Epithelial cell of esophagus (primary cell): ENCODE data around the gene SLC2A10.
A peak's percentile ranks its signal among the peaks of the same experiment; 100 is the strongest.

Experiments used
- DNase-seq: peaks from one replicate; pipeline ENCODE4 v3.0.0; 2010; ENCODE audit warnings: low read depth
- H3K4me3 ChIP-seq: 2 replicates; pipeline ENCODE4 v1.5.1; 2011; ENCODE audit warnings: mild to moderate bottlenecking, low read length, control low read depth
- CTCF ChIP-seq: IDR thresholded peaks from 2 replicates; pipeline ENCODE4 v1.5.1; 2011; ENCODE audit warnings: low read depth, mild to moderate bottlenecking, low read length, control low read depth, inconsistent platforms; ENCODE audit not compliant: insufficient read depth; ENCODE audit errors: missing control alignments

SLC2A10 gene

GRCh38 chr20:46756419-46756818 is 47.0 kb downstream of the SLC2A10 start:
- no peak overlapping the region for H3K4me3 ChIP-seq
- TF ChIP-seq CTCF: no peak
- DNase-seq: no peak

GRCh38 chr20:46757135-46757534 is 47.7 kb downstream of the SLC2A10 start:
- no peak for TF ChIP-seq CTCF

GRCh38 chr20:46757754-46758678 is 48.6 kb downstream of the SLC2A10 start:
- TF ChIP-seq CTCF: peak; percentile 99
- DNase-seq: peak; percentile 60

More at GRCh38 chr20:46757135-46757534, 47.7 kb downstream of the SLC2A10 start:
- no peak for DNase-seq
- no peak overlapping the region for H3K4me3 ChIP-seq

GRCh38 chr20:46758929-46759669 is 49.6 kb downstream of the SLC2A10 start:
- TF ChIP-seq CTCF: no peak
- H3K4me3 ChIP-seq: no peak overlapping the region
- no peak for DNase-seq

More at GRCh38 chr20:46757754-46758678, 48.6 kb downstream of the SLC2A10 start:
- no peak overlapping the region for H3K4me3 ChIP-seq

GRCh38 chr20:46761566-46761965 is 52.1 kb downstream of the SLC2A10 start:
- no peak overlapping the region for H3K4me3 ChIP-seq
- TF ChIP-seq CTCF: no peak
- no peak for DNase-seq

GRCh38 chr20:46764068-46764467 is 54.6 kb downstream of the SLC2A10 start:
- no peak for TF ChIP-seq CTCF
- no peak overlapping the region for H3K4me3 ChIP-seq
- no peak for DNase-seq
